Mesendoderm (in vitro differentiated cells): Measurements from ENCODE around the gene MRPS5.
A peak's percentile ranks its signal among the peaks of the same experiment; 100 is the strongest.
"Not testable (repeated sequence)": the region's sequence is repeated elsewhere in the genome, so short reads cannot be mapped to it uniquely, and the experiment has no call there.

Source experiments
- DNase-seq: peaks from one replicate; pipeline ENCODE4 v3.0.0; 2013
- H2AK5ac ChIP-seq: 2 replicates; pipeline ENCODE4 v1.6.1; 2013; ENCODE audit warnings: low read length, inconsistent platforms
- H2BK120ac ChIP-seq: 2 replicates; pipeline ENCODE4 v1.6.1; 2013; ENCODE audit warnings: low read depth, mild to moderate bottlenecking, low read length, moderate library complexity, mixed read lengths
- H2BK15ac ChIP-seq: replicated peaks from 2 replicates; pipeline ENCODE4 v1.6.1; 2013; ENCODE audit warnings: low read depth, mild to moderate bottlenecking, moderate library complexity
- H2BK5ac ChIP-seq: 2 replicates; pipeline ENCODE4 v1.6.1; 2013; ENCODE audit warnings: low read length, inconsistent platforms
- H3K18ac ChIP-seq: 2 replicates; pipeline ENCODE4 v1.6.1; 2013; ENCODE audit warnings: mild to moderate bottlenecking, low read length, mixed read lengths
- H3K23ac ChIP-seq: one replicate; pipeline ENCODE4 v1.6.1; 2013; ENCODE audit warnings: low read length
- H3K27ac ChIP-seq: 2 replicates; pipeline ENCODE4 v1.5.1; 2013; ENCODE audit warnings: low read depth, mild to moderate bottlenecking, inconsistent platforms, low read length, moderate library complexity
- H3K27me3 ChIP-seq: 2 replicates; pipeline ENCODE4 v1.6.1; 2013; ENCODE audit warnings: low read length, control low read depth, mild to moderate bottlenecking, inconsistent platforms; ENCODE audit not compliant: insufficient read depth, poor library complexity
- H3K36me3 ChIP-seq: 2 replicates; pipeline ENCODE4 v1.6.1; 2013; ENCODE audit warnings: low read length, inconsistent platforms; ENCODE audit not compliant: control insufficient read depth, insufficient read depth
- H3K4ac ChIP-seq: one replicate; pipeline ENCODE4 v1.6.1; 2013; ENCODE audit warnings: low read depth, mild to moderate bottlenecking, low read length, moderate library complexity
- H3K4me1 ChIP-seq: 2 replicates; pipeline ENCODE4 v1.6.1; 2013; ENCODE audit warnings: low read depth, low read length, inconsistent platforms; ENCODE audit not compliant: control insufficient read depth
- H3K4me2 ChIP-seq: 2 replicates; pipeline ENCODE4 v1.6.1; 2013; ENCODE audit warnings: low read length
- H3K4me3 ChIP-seq: 2 replicates; pipeline ENCODE4 v1.5.1; 2013; ENCODE audit warnings: mild to moderate bottlenecking, low read length
- H3K56ac ChIP-seq: one replicate; pipeline ENCODE4 v1.6.1; 2013; ENCODE audit warnings: low read length
- H3K79me1 ChIP-seq: 2 replicates; pipeline ENCODE4 v1.6.1; 2013; ENCODE audit warnings: low read length, inconsistent platforms
- H3K79me2 ChIP-seq: 2 replicates; pipeline ENCODE4 v1.6.1; 2013; ENCODE audit warnings: mild to moderate bottlenecking, low read length; ENCODE audit not compliant: control insufficient read depth, insufficient read depth
- H3K9ac ChIP-seq: 2 replicates; pipeline ENCODE4 v1.6.1; 2013; ENCODE audit warnings: low read length, inconsistent platforms
- H4K5ac ChIP-seq: one replicate; pipeline ENCODE4 v1.6.1; 2013; ENCODE audit warnings: low read length
- H4K8ac ChIP-seq: one replicate; pipeline ENCODE4 v1.6.1; 2013; ENCODE audit warnings: low read depth, mild to moderate bottlenecking, control low read depth, low read length, moderate library complexity
- WGBS: extraction: QIAGEN DNeasy Blood & Tissue Kit; methylation state at CpG from one replicate; pipeline ENCODE4 v1.1.7; 2013; ENCODE audit warnings: low lambda C conversion rate, missing lambda C conversion rate; ENCODE audit not compliant: insufficient coverage; ENCODE audit errors: extremely low coverage; 5-methylcytosine and 5-hydroxymethylcytosine counted together

The MRPS5 gene

GRCh38 chr2:95040426-95040825, 81.2 kb downstream of the MRPS5 start:
- Histone ChIP-seq H3K79me2 (no peaks in the 10 kb centered on the region), H2BK120ac (no peak overlapping the region), H3K27ac (no peak overlapping the region), H3K18ac (no peak overlapping the region), H3K79me1 (no peaks in the 10 kb centered on the region), H3K9ac (no peak overlapping the region), H3K23ac (no peak overlapping the region), H4K8ac (no peak overlapping the region), H4K5ac (no peak overlapping the region), H2BK5ac (no peak overlapping the region), H3K27me3 (no peaks in the 10 kb centered on the region), H3K4me1 (no peaks in the 10 kb centered on the region), H3K4ac (no peak overlapping the region), H2BK15ac (no peak overlapping the region), H3K4me2 (no peak overlapping the region), H3K4me3 (no peak overlapping the region), H2AK5ac (no peak overlapping the region), H3K56ac (no peak overlapping the region), H3K36me3 (no peaks in the 10 kb centered on the region)
- DNase-seq: peak; percentile 54
- no CpG with 5 or more reads among the region's 6 CpGs for WGBS

- Histone ChIP-seq H3K79me2 (no peaks in the 10 kb centered on the region), H3K36me3 (no peaks in the 10 kb centered on the region), H2BK15ac (no peak overlapping the region), H2AK5ac (no peak overlapping the region), H4K5ac (no peak overlapping the region), H3K4me1 (no peaks in the 10 kb centered on the region), H3K4me3 (no peak overlapping the region), H3K79me1 (no peaks in the 10 kb centered on the region), H2BK5ac (no peak overlapping the region), H3K4ac (no peak overlapping the region), H4K8ac (no peak overlapping the region), H3K23ac (no peak overlapping the region), H3K56ac (no peak overlapping the region), H3K27me3 (no peaks in the 10 kb centered on the region), H3K18ac (no peak overlapping the region), H3K27ac (no peak overlapping the region), H2BK120ac (no peak overlapping the region), H3K4me2 (no peak overlapping the region), H3K9ac (no peak overlapping the region)
- no CpG with 5 or more reads among the region's 6 CpGs for WGBS
- no peak for DNase-seq
Observed at GRCh38 chr2:95039978-95040377, 81.6 kb downstream of the MRPS5 start.

- no peaks in the 10 kb centered on the region for H3K4me1 ChIP-seq
- H3K79me2 ChIP-seq: no peaks in the 10 kb centered on the region
- H2BK120ac ChIP-seq: no peak overlapping the region
- no peaks in the 10 kb centered on the region for H3K36me3 ChIP-seq
- no peak for DNase-seq
- H3K27ac ChIP-seq: no peak overlapping the region
- no peak overlapping the region for H4K8ac ChIP-seq
- no peak overlapping the region for H3K4me2 ChIP-seq
- H3K4ac ChIP-seq: no peak overlapping the region
- no peak overlapping the region for H3K18ac ChIP-seq
- WGBS: no CpG with 5 or more reads among the region's 1 CpG
- H3K79me1 ChIP-seq: no peaks in the 10 kb centered on the region
- no peak overlapping the region for H3K4me3 ChIP-seq
- no peak overlapping the region for H2AK5ac ChIP-seq
- no peak overlapping the region for H3K56ac ChIP-seq
- no peak overlapping the region for H3K9ac ChIP-seq
- no peak overlapping the region for H4K5ac ChIP-seq
- H3K23ac ChIP-seq: no peak overlapping the region
- no peaks in the 10 kb centered on the region for H3K27me3 ChIP-seq
- no peak overlapping the region for H2BK5ac ChIP-seq
- H2BK15ac ChIP-seq: no peak overlapping the region
Observed at GRCh38 chr2:95039363-95039762, 82.2 kb downstream of the MRPS5 start.

- Histone ChIP-seq H3K23ac (no peak overlapping the region), H4K8ac (no peak overlapping the region), H3K27ac (no peak overlapping the region), H3K56ac (no peak overlapping the region), H3K4me3 (no peak overlapping the region), H3K79me1 (no peaks in the 10 kb centered on the region), H3K36me3 (no peaks in the 10 kb centered on the region), H3K18ac (no peak overlapping the region), H2BK5ac (no peak overlapping the region), H3K9ac (no peak overlapping the region), H3K4ac (no peak overlapping the region), H3K4me2 (no peak overlapping the region), H2BK120ac (no peak overlapping the region), H3K4me1 (no peaks in the 10 kb centered on the region), H4K5ac (no peak overlapping the region), H3K79me2 (no peaks in the 10 kb centered on the region), H3K27me3 (no peaks in the 10 kb centered on the region), H2BK15ac (no peak overlapping the region), H2AK5ac (no peak overlapping the region)
- WGBS: no CpG with 5 or more reads among the region's 4 CpGs
- no peak for DNase-seq
Observed at GRCh38 chr2:95038635-95039298, 82.8 kb downstream of the MRPS5 start.

- H3K4me1 ChIP-seq, H3K27me3 ChIP-seq, H4K5ac ChIP-seq, H3K79me2 ChIP-seq, H3K4ac ChIP-seq, DNase-seq, H3K27ac ChIP-seq, H3K9ac ChIP-seq, H2BK5ac ChIP-seq, H3K23ac ChIP-seq, H3K36me3 ChIP-seq, H2BK120ac ChIP-seq, H3K4me2 ChIP-seq, H3K4me3 ChIP-seq, H2AK5ac ChIP-seq, H4K8ac ChIP-seq, H3K79me1 ChIP-seq, H2BK15ac ChIP-seq, H3K18ac ChIP-seq, H3K56ac ChIP-seq: not testable (repeated sequence)
- WGBS: no CpG with 5 or more reads among the region's 3 CpGs
Observed at GRCh38 chr2:95037841-95038585, 83.6 kb downstream of the MRPS5 start.
